Measurements from ENCODE around the gene PLEKHG2.

GRCh38 chr19:39365531-39365930 is 46.9 kb upstream of the PLEKHG2 start:
- TF ChIP-seq, protein P1, sequence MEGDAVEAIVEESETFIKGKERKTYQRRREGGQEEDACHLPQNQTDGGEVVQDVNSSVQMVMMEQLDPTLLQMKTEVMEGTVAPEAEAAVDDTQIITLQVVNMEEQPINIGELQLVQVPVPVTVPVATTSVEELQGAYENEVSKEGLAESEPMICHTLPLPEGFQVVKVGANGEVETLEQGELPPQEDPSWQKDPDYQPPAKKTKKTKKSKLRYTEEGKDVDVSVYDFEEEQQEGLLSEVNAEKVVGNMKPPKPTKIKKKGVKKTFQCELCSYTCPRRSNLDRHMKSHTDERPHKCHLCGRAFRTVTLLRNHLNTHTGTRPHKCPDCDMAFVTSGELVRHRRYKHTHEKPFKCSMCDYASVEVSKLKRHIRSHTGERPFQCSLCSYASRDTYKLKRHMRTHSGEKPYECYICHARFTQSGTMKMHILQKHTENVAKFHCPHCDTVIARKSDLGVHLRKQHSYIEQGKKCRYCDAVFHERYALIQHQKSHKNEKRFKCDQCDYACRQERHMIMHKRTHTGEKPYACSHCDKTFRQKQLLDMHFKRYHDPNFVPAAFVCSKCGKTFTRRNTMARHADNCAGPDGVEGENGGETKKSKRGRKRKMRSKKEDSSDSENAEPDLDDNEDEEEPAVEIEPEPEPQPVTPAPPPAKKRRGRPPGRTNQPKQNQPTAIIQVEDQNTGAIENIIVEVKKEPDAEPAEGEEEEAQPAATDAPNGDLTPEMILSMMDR (IDR thresholded peaks at IDR 0.05 in 8 of 11, conservative IDR thresholded peaks at IDR 0.05 in 3 of 11), result no peak
- TF ChIP-seq POLR2AphosphoS5 (IDR thresholded peaks at IDR 0.05), result no peak

All from spleen (tissue), 7 donors.